ENCODE data around the gene FFAR2. TPM values are rescaled to one million over a fixed set of nuclear protein-coding genes. Genes with fewer than 3 reads are reported as not detected.
"Not testable (repeated sequence)": the region's sequence is repeated elsewhere in the genome, so short reads cannot be mapped to it uniquely, and the experiment has no call there.

FFAR2 gene
- total and polyA plus RNA-seq, 3 experiments from 2014 or later: not detected

GRCh38 chr19:35471075-35471474 is 23.0 kb downstream of the FFAR2 start:
- H3K36me3 ChIP-seq (ENCODE audit: insufficient read depth, low read length); H3K27me3 Mint-ChIP-seq; H3K9me3 Mint-ChIP-seq; H3K36me3 Mint-ChIP-seq; H3K4me3 Mint-ChIP-seq; H3K27ac ChIP-seq (ENCODE audit: low read depth, low read length); H3K4me1 ChIP-seq (ENCODE audit: insufficient read depth, low read length); DNase-seq; POLR2A ChIA-PET; H3K27me3 ChIP-seq (ENCODE audit: insufficient read depth, low read length, poor library complexity, severe bottlenecking); H3K9me3 ChIP-seq (ENCODE audit: low read length); H3K27ac Mint-ChIP-seq; H3K4me3 ChIP-seq (ENCODE audit: low read length): not testable (repeated sequence)
- H3K4me1 Mint-ChIP-seq: peaks cover 3 to 12% (median 5%) of the 10 kb centered on the region in 3 donors
- CTCF ChIA-PET: interaction anchor here (1.4 to 2.4 kb wide), 2 partner anchors 24 to 39 kb away, joined by 4 to 6 read pairs; no protein-coding TSS in a partner anchor

DNA sequence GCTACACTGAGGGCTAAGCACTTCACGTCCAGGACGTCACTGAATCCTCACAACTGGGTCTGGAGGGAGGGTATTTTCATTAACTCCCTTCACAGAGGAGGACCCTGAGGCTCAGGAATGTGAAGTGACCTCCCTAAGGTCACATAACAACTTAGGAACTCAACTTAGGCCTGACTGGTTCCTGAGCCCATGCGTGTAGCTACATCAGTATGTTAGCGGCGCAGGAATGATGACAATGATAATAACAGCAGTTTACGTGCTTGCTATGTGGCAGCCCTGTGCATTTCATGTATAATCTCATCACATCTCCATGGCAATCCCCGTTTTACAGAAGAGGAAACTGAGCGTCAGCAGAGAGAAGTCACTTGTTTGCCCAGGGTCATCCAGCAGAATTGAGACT is 23.9 kb downstream of the FFAR2 start:
- no peak overlapping the region for H3K27ac Mint-ChIP-seq
- H3K27me3 Mint-ChIP-seq: peaks cover 3 to 9% of the 10 kb centered on the region in 2 donors
- Histone ChIP-seq H3K27ac (ENCODE audit: low read depth, low read length) (no peak overlapping the region), H3K4me1 (ENCODE audit: insufficient read depth, low read length) (no peaks in the 10 kb centered on the region), H3K9me3 (ENCODE audit: low read length) (no peaks in the 10 kb centered on the region), H3K27me3 (ENCODE audit: insufficient read depth, low read length, poor library complexity, severe bottlenecking) (no peaks in the 10 kb centered on the region), H3K36me3 (ENCODE audit: insufficient read depth, low read length) (no peaks in the 10 kb centered on the region), H3K4me3 (ENCODE audit: low read length) (no peak overlapping the region)
- no peak overlapping the region for H3K4me3 Mint-ChIP-seq
- H3K36me3 Mint-ChIP-seq: no peaks in the 10 kb centered on the region
- CTCF ChIA-PET: interaction anchor here (2.0 to 2.4 kb wide), 2 partner anchors 23 to 119 kb away, joined by 6 to 12 read pairs; no protein-coding TSS in a partner anchor
- no peaks in the 10 kb centered on the region for H3K9me3 Mint-ChIP-seq
- DNase-seq: no peak
- POLR2A ChIA-PET: no interaction called here
- peaks cover 3 to 8% (median 5%) of the 10 kb centered on the region in 3 donors for H3K4me1 Mint-ChIP-seq

GRCh38 chr19:35474104-35474503 is 26.0 kb downstream of the FFAR2 start:
- ChIA-PET CTCF (interaction anchor here (0.9 kb wide), 1 partner anchor 11 kb away, joined by 3 read pairs; no protein-coding TSS in a partner anchor), POLR2A (no interaction called here)

GRCh38 chr19:35474594-35474993 is 26.5 kb downstream of the FFAR2 start:
- H3K27ac Mint-ChIP-seq; H3K4me3 ChIP-seq (ENCODE audit: low read length); CTCF ChIA-PET; H3K9me3 ChIP-seq (ENCODE audit: low read length); H3K9me3 Mint-ChIP-seq; H3K27me3 Mint-ChIP-seq; H3K4me1 Mint-ChIP-seq; H3K36me3 Mint-ChIP-seq; H3K4me1 ChIP-seq (ENCODE audit: insufficient read depth, low read length); H3K4me3 Mint-ChIP-seq; H3K36me3 ChIP-seq (ENCODE audit: insufficient read depth, low read length); POLR2A ChIA-PET; DNase-seq; H3K27ac ChIP-seq (ENCODE audit: low read depth, low read length); H3K27me3 ChIP-seq (ENCODE audit: insufficient read depth, low read length, poor library complexity, severe bottlenecking): not testable (repeated sequence)

More at GRCh38 chr19:35474104-35474503, 26.0 kb downstream of the FFAR2 start:
- H3K36me3 Mint-ChIP-seq: no peaks in the 10 kb centered on the region
- peaks cover 3 to 9% of the 10 kb centered on the region in 2 donors for H3K27me3 Mint-ChIP-seq
- H3K4me1 Mint-ChIP-seq: no peaks in the 10 kb centered on the region
- no peak overlapping the region for H3K27ac ChIP-seq (ENCODE audit: low read depth, low read length)
- H3K9me3 Mint-ChIP-seq: no peaks in the 10 kb centered on the region
- no peak overlapping the region for H3K4me3 Mint-ChIP-seq
- H3K4me1 ChIP-seq (ENCODE audit: insufficient read depth, low read length): no peaks in the 10 kb centered on the region
- H3K36me3 ChIP-seq (ENCODE audit: insufficient read depth, low read length): no peaks in the 10 kb centered on the region
- no peaks in the 10 kb centered on the region for H3K27me3 ChIP-seq (ENCODE audit: insufficient read depth, low read length, poor library complexity, severe bottlenecking)
- no peak overlapping the region for H3K4me3 ChIP-seq (ENCODE audit: low read length)
- no peak for DNase-seq
- H3K9me3 ChIP-seq (ENCODE audit: low read length): no peaks in the 10 kb centered on the region
- no peak overlapping the region for H3K27ac Mint-ChIP-seq

DNA sequence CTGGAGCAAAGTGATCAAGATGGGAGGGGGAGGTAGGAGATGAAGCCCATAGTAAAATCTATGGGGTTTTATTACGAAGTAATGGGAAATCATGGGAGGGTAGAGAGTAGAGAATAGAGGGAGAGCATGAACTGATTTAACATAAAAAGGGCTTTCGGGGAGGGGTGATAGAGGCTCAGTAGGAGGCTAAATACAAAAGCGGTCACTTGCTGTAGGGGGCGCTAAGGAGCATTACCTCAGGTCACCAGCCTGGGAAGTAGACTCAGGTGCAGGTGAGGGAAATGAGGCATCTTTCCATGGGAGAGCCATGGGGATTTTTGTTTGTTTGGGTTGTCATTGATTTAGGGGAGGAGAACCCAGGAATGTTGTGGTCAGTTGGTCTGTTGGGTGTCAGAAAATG is 28.1 kb downstream of the FFAR2 start:
- no peak overlapping the region for H3K27ac ChIP-seq (ENCODE audit: low read depth, low read length)
- ChIA-PET POLR2A (no interaction called here), CTCF (no interaction called here)
- peaks cover 0 to 2% (median 0%) of the 10 kb centered on the region in 3 donors for H3K36me3 Mint-ChIP-seq
- no peaks in the 10 kb centered on the region for H3K4me1 Mint-ChIP-seq
- no peak overlapping the region for H3K4me3 ChIP-seq (ENCODE audit: low read length)
- H3K36me3 ChIP-seq (ENCODE audit: insufficient read depth, low read length): no peaks in the 10 kb centered on the region
- H3K9me3 ChIP-seq (ENCODE audit: low read length): no peaks in the 10 kb centered on the region
- H3K9me3 Mint-ChIP-seq: no peaks in the 10 kb centered on the region
- H3K4me1 ChIP-seq (ENCODE audit: insufficient read depth, low read length): no peaks in the 10 kb centered on the region
- no peak overlapping the region for H3K27ac Mint-ChIP-seq
- H3K4me3 Mint-ChIP-seq: no peak overlapping the region
- no peaks in the 10 kb centered on the region for H3K27me3 ChIP-seq (ENCODE audit: insufficient read depth, low read length, poor library complexity, severe bottlenecking)
- H3K27me3 Mint-ChIP-seq: peaks cover 4 to 14% of the 10 kb centered on the region in 2 donors
- DNase-seq: no peak

- H3K4me3 Mint-ChIP-seq: no peak overlapping the region
- ChIA-PET CTCF (interaction anchor here (0.8 kb wide), 1 partner anchor 16 kb away, joined by 3 read pairs; no protein-coding TSS in a partner anchor), POLR2A (no interaction called here)
- no peaks in the 10 kb centered on the region for H3K36me3 ChIP-seq (ENCODE audit: insufficient read depth, low read length)
- no peak overlapping the region for H3K27ac ChIP-seq (ENCODE audit: low read depth, low read length)
- peaks cover 4 to 14% of the 10 kb centered on the region in 2 donors for H3K27me3 Mint-ChIP-seq
- H3K4me3 ChIP-seq (ENCODE audit: low read length): no peak overlapping the region
- H3K9me3 Mint-ChIP-seq: peaks cover 0 to 2% (median 0%) of the 10 kb centered on the region in 5 donors
- H3K27ac Mint-ChIP-seq: no peak overlapping the region
- peaks cover 0 to 2% (median 0%) of the 10 kb centered on the region in 3 donors for H3K36me3 Mint-ChIP-seq
- H3K9me3 ChIP-seq (ENCODE audit: low read length): no peaks in the 10 kb centered on the region
- no peak for DNase-seq
- no peaks in the 10 kb centered on the region for H3K4me1 Mint-ChIP-seq
- no peaks in the 10 kb centered on the region for H3K4me1 ChIP-seq (ENCODE audit: insufficient read depth, low read length)
- H3K27me3 ChIP-seq (ENCODE audit: insufficient read depth, low read length, poor library complexity, severe bottlenecking): no peaks in the 10 kb centered on the region
These were observed 31.0 kb downstream of the FFAR2 start for GRCh38 chr19:35478794-35479677.

- ChIA-PET POLR2A (no interaction called here), CTCF (no interaction called here)
- Histone ChIP-seq H3K9me3 (ENCODE audit: low read length) (no peaks in the 10 kb centered on the region), H3K27me3 (ENCODE audit: insufficient read depth, low read length, poor library complexity, severe bottlenecking) (no peaks in the 10 kb centered on the region), H3K36me3 (ENCODE audit: insufficient read depth, low read length) (no peaks in the 10 kb centered on the region), H3K4me3 (ENCODE audit: low read length) (no peak overlapping the region), H3K4me1 (ENCODE audit: insufficient read depth, low read length) (no peaks in the 10 kb centered on the region), H3K27ac (ENCODE audit: low read depth, low read length) (no peak overlapping the region)
- peaks cover 0 to 2% (median 0%) of the 10 kb centered on the region in 5 donors for H3K9me3 Mint-ChIP-seq
- H3K4me3 Mint-ChIP-seq: no peak overlapping the region
- H3K27me3 Mint-ChIP-seq: peaks cover 6 to 15% of the 10 kb centered on the region in 2 donors
- no peak overlapping the region for H3K27ac Mint-ChIP-seq
- H3K4me1 Mint-ChIP-seq: peaks cover 0 to 5% (median 0%) of the 10 kb centered on the region in 3 donors
- peaks cover 0 to 2% (median 0%) of the 10 kb centered on the region in 3 donors for H3K36me3 Mint-ChIP-seq
- DNase-seq: no peak
These were observed 35.0 kb downstream of the FFAR2 start for GRCh38 chr19:35483089-35483488.

GRCh38 chr19:35484252-35485036 is 36.4 kb downstream of the FFAR2 start:
- H3K4me1 ChIP-seq (ENCODE audit: insufficient read depth, low read length): no peaks in the 10 kb centered on the region
- Mint-ChIP-seq H3K27me3 (peaks cover 6 to 19% of the 10 kb centered on the region in 2 donors), H3K4me1 (peaks cover 0 to 5% (median 0%) of the 10 kb centered on the region in 3 donors), H3K9me3 (peaks cover 0 to 2% (median 0%) of the 10 kb centered on the region in 5 donors), H3K36me3 (peaks cover 0 to 2% (median 0%) of the 10 kb centered on the region in 3 donors), H3K27ac (no peak overlapping the region), H3K4me3 (no peak overlapping the region)
- no peak overlapping the region for H3K4me3 ChIP-seq (ENCODE audit: low read length)
- H3K36me3 ChIP-seq (ENCODE audit: insufficient read depth, low read length): no peaks in the 10 kb centered on the region
- CTCF ChIA-PET: no interaction called here
- DNase-seq: no peak
- no peak overlapping the region for H3K27ac ChIP-seq (ENCODE audit: low read depth, low read length)
- H3K9me3 ChIP-seq (ENCODE audit: low read length): no peaks in the 10 kb centered on the region
- POLR2A ChIA-PET: no interaction called here
- H3K27me3 ChIP-seq (ENCODE audit: insufficient read depth, low read length, poor library complexity, severe bottlenecking): no peaks in the 10 kb centered on the region

All from CD8-positive, alpha-beta memory T cell (primary cell).